HG03045 (cell line): ENCODE measurements around the gene PTPN6.
"Not testable (repeated sequence)": the region's sequence is repeated elsewhere in the genome, so short reads cannot be mapped to it uniquely, and the experiment has no call there.

ENCODE experiments used
- ATAC-seq: cut with Tn5 transposase; IDR thresholded peaks from one replicate; pipeline ENCODE4 v1.9.1; 2021; ENCODE audit warnings: mild to moderate bottlenecking, moderate library complexity; ENCODE audit not compliant: unreplicated experiment

Gene PTPN6

DNA sequence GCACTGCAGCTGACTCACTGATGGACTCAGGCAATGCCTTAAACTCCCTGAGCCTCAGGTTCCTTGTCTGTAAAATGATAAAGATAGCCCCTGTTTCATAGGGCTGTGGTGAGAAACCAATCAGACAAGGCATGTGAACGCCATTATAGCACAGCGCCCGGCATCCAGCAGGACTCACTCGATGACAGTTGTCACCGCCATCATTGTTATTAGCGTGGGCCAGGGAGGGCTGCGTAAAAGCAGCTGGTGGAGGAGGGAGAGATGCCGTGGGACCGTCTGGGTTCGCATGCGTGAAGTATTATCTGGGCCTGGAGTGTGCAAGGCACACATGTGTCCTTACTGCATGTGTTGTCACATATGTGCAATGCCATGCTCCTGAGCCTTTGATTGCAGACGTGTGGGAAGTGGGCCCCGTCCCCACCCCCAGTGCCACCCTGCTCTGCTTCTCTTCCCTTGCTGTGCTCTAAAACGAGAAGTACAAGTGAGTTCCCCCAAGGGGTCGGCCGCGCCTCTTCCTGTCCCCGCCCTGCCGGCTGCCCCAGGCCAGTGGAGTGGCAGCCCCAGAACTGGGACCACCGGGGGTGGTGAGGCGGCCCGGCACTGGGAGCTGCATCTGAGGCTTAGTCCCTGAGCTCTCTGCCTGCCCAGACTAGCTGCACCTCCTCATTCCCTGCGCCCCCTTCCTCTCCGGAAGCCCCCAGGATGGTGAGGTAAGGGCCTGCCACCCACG, at the start of gene PTPN6:
Gene PTPN6, plus strand, starts transcription at position 546 of the 730 bp plus-strand sequence. Its CDS starts 157 bp downstream, at position 703.
- ATAC-seq: no peak

DNA sequence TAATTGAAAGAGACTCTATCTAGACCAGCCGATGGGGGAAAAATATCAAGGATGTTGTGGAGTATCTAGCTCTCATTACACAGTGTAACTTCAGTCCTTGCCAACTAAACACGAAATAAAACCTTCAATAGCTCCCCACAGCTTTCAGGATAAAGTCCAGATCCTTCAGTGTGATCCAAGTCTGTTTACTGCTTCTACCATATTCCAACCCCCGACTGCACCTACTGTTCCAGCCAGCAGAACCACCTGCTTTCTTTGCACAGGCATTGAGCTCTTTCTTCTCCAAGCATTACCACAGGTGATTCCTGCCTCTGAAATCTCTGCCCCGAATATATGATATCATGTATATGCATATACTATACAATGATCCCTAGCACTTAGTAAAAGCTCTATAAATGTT, 48.7 kb upstream of the PTPN6 start:
- no peak for ATAC-seq

DNA sequence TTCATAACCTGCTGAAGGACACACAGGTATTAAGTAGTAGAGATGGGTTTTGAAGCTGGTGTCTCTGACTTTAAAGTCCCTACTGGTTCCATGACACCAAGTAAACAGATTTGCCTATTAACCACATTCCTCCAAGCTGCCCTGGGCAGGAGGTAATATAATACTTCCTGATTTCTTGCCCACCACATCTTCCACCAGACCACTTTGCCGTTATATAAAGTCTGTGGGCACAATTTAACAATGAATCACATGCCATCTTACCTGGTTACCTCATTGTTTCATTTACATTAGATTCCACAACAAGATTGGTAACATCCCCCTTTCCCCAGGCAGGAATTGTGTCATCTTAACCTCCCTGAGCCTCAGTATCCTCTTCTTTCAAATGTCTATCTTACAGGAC, 47.4 kb upstream of the PTPN6 start:
- no peak for ATAC-seq

DNA sequence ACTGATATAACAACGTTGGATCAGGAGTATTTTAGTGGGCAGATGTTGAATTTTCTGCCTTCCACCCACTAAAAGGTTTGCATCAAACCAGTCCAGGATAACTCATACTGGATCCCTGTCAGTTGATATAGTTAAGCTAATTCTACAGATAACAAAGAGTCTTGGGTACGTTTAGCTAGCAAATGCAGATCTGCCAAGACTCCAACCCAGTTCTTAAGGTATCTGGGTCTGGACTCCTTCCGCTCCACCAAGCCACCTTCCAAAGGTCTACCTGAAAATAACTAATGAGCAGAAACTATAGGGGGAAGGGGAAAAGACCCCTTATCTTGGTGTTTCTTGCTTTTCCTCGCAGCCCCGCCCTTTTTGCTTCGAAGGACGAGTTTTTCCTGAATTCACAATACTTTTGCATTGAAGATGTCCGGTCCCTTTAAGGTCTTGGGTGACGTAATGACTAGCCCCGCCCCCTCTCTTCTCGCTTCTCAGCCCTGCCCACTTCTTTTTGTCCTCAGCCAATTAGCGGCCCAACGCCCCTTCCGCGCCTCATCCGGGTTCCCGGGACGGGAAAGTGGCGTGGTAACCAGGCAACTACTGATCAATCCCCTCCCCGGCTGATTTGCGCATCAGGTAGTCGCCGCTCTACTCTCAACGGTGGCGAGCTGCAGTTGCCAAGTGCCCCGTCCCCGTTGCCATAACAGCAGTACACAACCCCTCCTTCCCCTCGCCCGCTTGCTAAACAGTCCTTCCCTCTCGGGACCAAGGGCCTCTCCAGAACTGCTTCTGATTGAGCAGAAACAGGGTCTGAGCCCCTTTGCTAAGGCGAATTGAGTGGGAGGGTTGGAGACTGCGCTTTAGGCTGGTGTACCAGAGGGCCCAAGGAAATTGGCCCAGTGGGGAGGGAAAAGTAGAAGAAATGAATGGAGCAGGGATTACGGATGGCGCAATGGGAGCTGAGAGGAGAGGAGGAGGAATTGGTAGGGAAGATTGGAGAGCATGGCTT, 46.6 kb upstream of the PTPN6 start, which contains the start of gene LRRC23:
Gene LRRC23, plus strand, starts transcription at position 543 of the 997 bp plus-strand sequence. CDS start 812 bp downstream, outside the sequence.
- ATAC-seq: peak; percentile 95

DNA sequence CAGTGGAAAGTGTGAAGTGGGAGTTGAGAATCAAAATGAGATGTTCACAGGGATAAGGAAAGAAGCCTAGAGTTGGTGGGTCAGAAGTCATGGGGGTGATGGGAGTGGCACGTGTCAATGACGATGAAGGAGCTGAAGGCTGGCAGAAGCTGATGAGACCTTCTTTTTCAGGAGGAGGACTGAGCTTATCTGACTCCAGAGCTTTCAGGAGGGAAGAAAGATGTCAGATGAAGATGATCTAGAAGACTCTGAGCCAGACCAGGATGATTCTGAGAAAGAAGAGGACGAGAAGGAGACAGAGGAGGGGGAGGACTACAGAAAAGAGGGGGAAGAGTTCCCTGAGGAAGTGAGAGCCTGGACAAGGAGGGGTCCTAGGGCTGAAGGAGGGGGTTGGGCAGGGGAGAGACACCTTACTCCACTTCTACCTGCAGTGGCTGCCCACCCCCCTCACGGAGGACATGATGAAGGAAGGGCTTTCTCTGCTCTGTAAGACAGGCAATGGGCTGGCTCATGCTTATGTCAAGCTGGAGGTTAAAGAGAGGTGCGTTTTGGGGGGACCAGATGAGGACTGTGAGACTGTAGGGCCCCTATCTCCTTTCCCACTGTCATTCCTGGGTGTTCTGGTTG, 45.6 kb upstream of the PTPN6 start:
- no peak for ATAC-seq

GRCh38 chr12:6908141-6908540, 43.0 kb upstream of the PTPN6 start:
- not testable (repeated sequence) for ATAC-seq

DNA sequence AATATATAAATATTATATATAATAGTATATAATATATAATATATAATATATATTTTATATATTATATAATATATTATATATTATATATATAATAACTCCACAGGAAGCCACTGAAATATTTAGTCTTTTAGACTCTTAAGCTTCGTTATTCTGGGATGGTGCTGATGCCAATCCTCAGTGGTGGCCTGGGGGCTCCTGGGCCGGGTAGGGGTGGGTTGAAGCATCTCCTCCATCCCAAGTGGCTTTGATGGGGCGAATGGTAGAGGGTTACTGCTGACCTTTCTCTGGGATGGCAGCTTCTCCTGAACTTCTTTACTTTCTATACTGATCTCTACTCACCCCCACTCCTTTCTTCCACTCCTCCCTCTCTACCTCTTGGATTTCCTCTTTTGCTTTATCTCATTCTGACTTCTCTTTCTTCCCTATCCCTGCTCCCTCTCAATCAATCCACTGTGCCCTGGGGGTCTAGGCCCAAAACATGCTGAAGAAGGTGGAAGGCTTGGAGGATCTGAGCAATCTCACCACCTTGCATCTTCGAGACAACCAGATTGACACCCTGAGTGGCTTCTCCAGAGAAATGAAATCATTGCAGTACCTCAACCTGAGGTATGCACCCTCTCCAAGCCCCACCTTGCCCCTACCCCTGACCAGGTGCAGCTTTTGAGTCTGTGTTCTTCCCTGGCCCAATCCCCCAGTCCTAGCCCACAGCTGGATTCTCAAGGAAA, 41.6 kb upstream of the PTPN6 start:
- ATAC-seq: no peak

DNA sequence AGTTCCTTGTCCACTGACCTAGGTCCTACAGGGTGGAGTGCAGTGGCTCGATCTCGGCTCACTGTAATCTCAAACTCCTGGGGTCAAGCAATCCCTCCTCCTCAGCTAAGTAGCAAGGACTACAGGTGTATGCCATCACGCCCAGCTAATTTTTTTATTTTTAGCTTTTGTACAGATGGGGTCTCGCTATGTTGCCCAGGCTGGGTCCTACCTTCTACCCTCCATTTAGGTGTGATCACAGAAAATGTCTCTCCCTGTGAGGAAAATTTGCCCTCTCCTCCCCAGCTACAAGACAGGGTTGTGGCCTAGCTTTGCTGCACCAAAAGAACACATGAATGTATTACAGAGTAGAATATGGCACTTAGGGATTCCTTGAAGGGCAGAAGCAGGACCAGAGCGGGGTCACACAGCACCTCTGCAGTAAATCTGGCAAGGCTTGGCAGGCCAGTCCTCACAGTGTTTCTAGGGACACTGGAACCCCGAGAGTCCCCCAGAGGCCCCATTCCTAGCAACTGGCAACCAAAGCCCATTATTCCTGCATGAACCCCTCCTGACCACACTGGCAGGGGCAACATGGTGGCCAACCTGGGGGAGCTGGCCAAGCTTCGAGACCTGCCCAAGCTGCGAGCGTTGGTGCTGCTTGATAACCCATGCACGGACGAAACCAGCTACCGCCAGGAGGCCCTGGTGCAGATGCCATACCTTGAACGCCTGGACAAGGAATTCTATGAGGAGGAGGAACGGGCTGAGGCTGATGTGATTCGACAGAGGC, 38.8 kb upstream of the PTPN6 start:
- no peak for ATAC-seq

GRCh38 chr12:6914246-6914946, 36.8 kb upstream of the PTPN6 start, which contains the start of gene ENO2:
TSS of gene ENO2 (plus strand) at chr12:6914580. CDS start at chr12:6915833, 1,253 bp downstream.
- peak; percentile 80 for ATAC-seq

DNA sequence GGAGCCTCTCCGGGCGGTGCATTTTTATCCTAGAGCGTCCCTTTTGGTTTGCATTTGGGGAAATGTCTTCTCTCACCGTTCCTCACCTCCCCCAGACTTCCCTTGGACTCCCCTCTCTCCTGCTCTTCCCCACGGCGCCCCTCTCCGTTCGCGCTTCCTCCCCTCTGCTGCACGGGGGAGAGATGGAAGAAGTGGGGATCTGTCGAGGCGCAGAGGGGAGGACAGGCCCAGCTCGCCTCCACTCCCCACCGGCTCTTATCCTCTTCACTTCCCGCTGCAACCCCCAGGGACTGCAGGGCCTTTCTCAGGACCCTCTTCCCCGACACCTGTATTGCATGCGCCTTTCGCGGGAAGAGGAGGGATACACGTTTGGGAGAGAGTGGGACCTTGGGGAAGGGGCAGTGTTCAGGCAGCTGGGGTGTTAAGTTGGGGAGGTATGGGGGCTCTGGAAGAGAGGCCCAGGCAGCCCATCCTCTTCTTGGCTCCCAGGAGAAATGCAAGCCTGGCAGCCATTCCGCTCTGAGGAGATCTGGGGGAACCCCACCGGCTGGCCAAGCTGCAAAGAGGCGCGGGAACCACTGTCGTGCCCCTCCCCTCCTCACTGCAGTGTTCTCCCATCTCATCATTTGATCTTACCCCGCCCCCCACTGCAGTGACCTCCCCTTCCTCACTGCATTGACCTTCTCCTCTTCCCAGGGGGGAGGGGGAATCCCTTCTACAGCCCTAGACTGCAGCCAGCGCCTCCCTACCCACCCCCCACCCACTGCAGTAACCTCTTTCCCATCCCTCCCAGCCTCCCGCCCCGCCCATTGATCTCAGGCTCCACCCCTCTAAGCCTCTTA, 36.0 kb upstream of the PTPN6 start:
- no peak for ATAC-seq

- ATAC-seq: no peak
Measured at GRCh38 chr12:6915789-6916285, 35.3 kb upstream of the PTPN6 start.

- no peak for ATAC-seq
Measured at GRCh38 chr12:6916426-6917200, 34.5 kb upstream of the PTPN6 start.

- ATAC-seq: no peak
Measured at GRCh38 chr12:6917491-6918231, 33.5 kb upstream of the PTPN6 start.

DNA sequence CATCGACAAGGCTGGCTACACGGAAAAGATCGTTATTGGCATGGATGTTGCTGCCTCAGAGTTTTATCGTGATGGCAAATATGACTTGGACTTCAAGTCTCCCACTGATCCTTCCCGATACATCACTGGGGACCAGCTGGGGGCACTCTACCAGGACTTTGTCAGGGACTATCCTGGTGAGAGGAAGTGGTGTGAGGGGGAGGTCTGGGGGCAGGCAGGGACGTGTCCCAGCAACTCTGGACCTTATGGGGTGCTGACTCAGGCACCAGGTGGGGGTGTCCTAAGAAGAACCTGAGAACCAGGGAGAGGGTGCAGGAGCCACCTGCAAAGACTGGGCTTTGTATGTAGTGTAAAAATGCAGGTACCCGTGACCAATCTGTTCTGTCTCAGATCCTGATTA, 31.6 kb upstream of the PTPN6 start:
- no peak for ATAC-seq

DNA sequence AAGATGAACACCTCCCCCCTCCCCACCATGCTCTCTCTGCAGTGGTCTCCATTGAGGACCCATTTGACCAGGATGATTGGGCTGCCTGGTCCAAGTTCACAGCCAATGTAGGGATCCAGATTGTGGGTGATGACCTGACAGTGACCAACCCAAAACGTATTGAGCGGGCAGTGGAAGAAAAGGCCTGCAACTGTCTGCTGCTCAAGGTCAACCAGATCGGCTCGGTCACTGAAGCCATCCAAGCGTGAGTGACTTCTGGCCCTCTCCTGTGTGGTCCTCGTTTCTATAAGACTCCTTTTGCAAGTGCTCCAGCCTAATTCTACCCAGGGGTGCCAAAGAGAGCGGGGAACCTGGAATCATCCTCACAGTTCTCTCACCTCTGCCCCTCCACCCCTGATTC, 29.6 kb upstream of the PTPN6 start:
- no peak for ATAC-seq
